PC-3 (cell line): ENCODE results near the gene KIF3A. TPM values are rescaled to one million over a fixed set of nuclear protein-coding genes. Genes with fewer than 3 reads are reported as not detected.

ENCODE experiments used
- ATAC-seq: fragments of 200-7000 bp; cut with Tn5 transposase; 2 replicates; pipeline ENCODE4 v1.9.1; 2020; ENCODE audit warnings: mild to moderate bottlenecking, moderate library complexity
- BruUV-seq: library from RNA; stranded (reverse); fragments of 400-500 nt; replicated peaks from 2 replicates; lab custom pipeline; 2021; lab: Mats Ljungman, UMichigan
- CTCF ChIA-PET: fragments of 300-600 bp; sonication (Branson Sonifier 250); formaldehyde crosslinking; loops from one replicate; lab custom pipeline; 2022; ENCODE audit warnings: antibody characterized with exemption; lab: Charles Lee
- POLR2A ChIA-PET: fragments of 300-600 bp; sonication (Branson Sonifier 250); formaldehyde crosslinking; loops from one replicate; lab custom pipeline; 2022; ENCODE audit warnings: antibody characterized with exemption; ENCODE audit not compliant: unreplicated experiment; lab: Charles Lee
- DNase-seq: peaks from one replicate; pipeline ENCODE4 v3.0.0-alpha.2; 2015
- H2AFZ ChIP-seq: fragments of 300-600 bp; sonication (generic); 2 replicates; pipeline ENCODE4 v1.6.0; 2016; ENCODE audit warnings: antibody characterized with exemption, low read length
- H3F3A ChIP-seq: fragments of 300-600 bp; sonication (generic); one replicate; pipeline ENCODE4 v1.6.0; 2017; ENCODE audit warnings: antibody characterized with exemption, low read length, control low read depth, mild to moderate bottlenecking; ENCODE audit not compliant: unreplicated experiment
- H3K27ac ChIP-seq: fragments of 300-600 bp; sonication (generic); 2 replicates; pipeline ENCODE4 v1.5.1; 2016; ENCODE audit warnings: mild to moderate bottlenecking, low read length
- H3K27me3 ChIP-seq: fragments of 300-600 bp; sonication (generic); 2 replicates; pipeline ENCODE4 v1.6.1; 2016; ENCODE audit warnings: low read length, mixed read lengths
- H3K36me3 ChIP-seq: fragments of 300-600 bp; sonication (generic); 2 replicates; pipeline ENCODE4 v1.6.1; 2016; ENCODE audit warnings: low read depth, mixed run types, low read length, mixed read lengths
- H3K4me1 ChIP-seq: fragments of 300-600 bp; sonication (generic); 2 replicates; pipeline ENCODE4 v1.5.1; 2016; ENCODE audit warnings: low read length; ENCODE audit not compliant: insufficient read depth
- H3K4me2 ChIP-seq: fragments of 300-600 bp; sonication (generic); 2 replicates; pipeline ENCODE4 v1.6.0; 2016; ENCODE audit warnings: low read length
- H3K4me3 ChIP-seq: fragments of 300-600 bp; sonication (generic); 2 replicates; pipeline ENCODE4 v1.5.1; 2016; ENCODE audit warnings: mild to moderate bottlenecking, low read length, mixed read lengths
- H3K79me2 ChIP-seq: fragments of 300-600 bp; sonication (generic); 2 replicates; pipeline ENCODE4 v1.6.1; 2017; ENCODE audit warnings: low read length, mixed read lengths
- H3K9ac ChIP-seq: fragments of 300-600 bp; sonication (generic); 2 replicates; pipeline ENCODE4 v1.6.0; 2016; ENCODE audit warnings: mild to moderate bottlenecking, low read length
- H3K9me2 ChIP-seq: fragments of 300-600 bp; sonication (generic); replicated peaks from 2 replicates; pipeline ENCODE4 v1.6.1; 2016; ENCODE audit warnings: mixed run types, low read length, mixed read lengths
- H3K9me3 ChIP-seq: fragments of 300-600 bp; sonication (generic); 2 replicates; pipeline ENCODE4 v1.6.1; 2016; ENCODE audit warnings: low read length, mixed read lengths
- H4K20me1 ChIP-seq: fragments of 300-600 bp; sonication (generic); 2 replicates; pipeline ENCODE4 v1.6.1; 2016; ENCODE audit warnings: low read length, mixed read lengths
- CTCF ChIP-seq: fragments of 300-600 bp; sonication (generic); conservative IDR thresholded peaks from 2 replicates; pipeline ENCODE4 v1.5.1; 2017; ENCODE audit warnings: antibody characterized with exemption, low read depth, mild to moderate bottlenecking, low read length
- EZH2 ChIP-seq: fragments of 300-600 bp; sonication (generic); IDR thresholded peaks from one replicate; pipeline ENCODE4 v1.6.1; 2017; ENCODE audit warnings: antibody characterized with exemption, mild to moderate bottlenecking, low read length; ENCODE audit not compliant: unreplicated experiment
- EZH2phosphoT487 ChIP-seq: fragments of 300-600 bp; sonication (generic); IDR thresholded peaks from 2 replicates; pipeline ENCODE4 v1.6.1; 2018; ENCODE audit warnings: mild to moderate bottlenecking, antibody characterized with exemption, low read length, borderline replicate concordance
- intact Hi-C: fragments of 100-400 bp; cut with micrococcal nuclease; formaldehyde crosslinking; loops from 2 replicates; pipeline ENCODE4 v1.9.0; 2023
- total RNA-seq: library from RNA; depleted of rRNA; stranded (reverse); fragments of >200 nt; gene quantifications from 2 replicates; pipeline ENCODE4 v1.2.3, GENCODE V29; 2014

The KIF3A gene
- total RNA-seq, 1 experiment from 2014 or later = 5.7 TPM

- Histone ChIP-seq H3K36me3 (no peaks in the 10 kb centered on the region), H3K9me3 (no peaks in the 10 kb centered on the region), H3K4me2 (no peak overlapping the region), H3F3A (no peaks in the 10 kb centered on the region), H3K27me3 (no peaks in the 10 kb centered on the region), H3K27ac (no peak overlapping the region), H3K79me2 (no peaks in the 10 kb centered on the region), H3K9me2 (no peaks in the 10 kb centered on the region), H3K4me1 (no peaks in the 10 kb centered on the region), H3K4me3 (no peak overlapping the region), H3K9ac (no peak overlapping the region), H4K20me1 (no peaks in the 10 kb centered on the region), H2AFZ (no peak overlapping the region)
- no peak for TF ChIP-seq CTCF
- no peak for TF ChIP-seq EZH2
- intact Hi-C loops = no loop called here
- no TSS peak for BruUV-seq
- ChIA-PET CTCF (no interaction called here), POLR2A (no interaction called here)
- ATAC-seq = no peak
- no peak for DNase-seq
Observed at GRCh38 chr5:132752581-132753125, 15.3 kb upstream of the KIF3A start.

GRCh38 chr5:132751971-132752580, 14.7 kb upstream of the KIF3A start:
- H3K27me3 ChIP-seq = no peaks in the 10 kb centered on the region
- no peaks in the 10 kb centered on the region for H3K9me3 ChIP-seq
- TF ChIP-seq EZH2 = no peak
- no peak for TF ChIP-seq CTCF
- no peak for TF ChIP-seq EZH2phosphoT487
- H3F3A ChIP-seq = no peaks in the 10 kb centered on the region
- intact Hi-C loops = no loop called here
- ChIA-PET CTCF (no interaction called here), POLR2A (no interaction called here)
- H3K4me1 ChIP-seq = no peaks in the 10 kb centered on the region
- no TSS peak for BruUV-seq
- no peaks in the 10 kb centered on the region for H3K79me2 ChIP-seq
- no peaks in the 10 kb centered on the region for H4K20me1 ChIP-seq
- H2AFZ ChIP-seq = no peak overlapping the region
- no peak overlapping the region for H3K27ac ChIP-seq
- no peak overlapping the region for H3K4me3 ChIP-seq
- H3K9me2 ChIP-seq = no peaks in the 10 kb centered on the region
- H3K36me3 ChIP-seq = no peaks in the 10 kb centered on the region
- no peak for DNase-seq
- no peak overlapping the region for H3K9ac ChIP-seq
- ATAC-seq = no peak
- no peak overlapping the region for H3K4me2 ChIP-seq

GRCh38 chr5:132751444-132751843, 14.1 kb upstream of the KIF3A start:
- no peaks in the 10 kb centered on the region for H3K27me3 ChIP-seq
- no peaks in the 10 kb centered on the region for H3K36me3 ChIP-seq
- no peak overlapping the region for H3K4me2 ChIP-seq
- no peaks in the 10 kb centered on the region for H3K9me2 ChIP-seq
- no TSS peak for BruUV-seq
- no peaks in the 10 kb centered on the region for H4K20me1 ChIP-seq
- no peak overlapping the region for H3K9ac ChIP-seq
- no peak overlapping the region for H2AFZ ChIP-seq
- H3K4me1 ChIP-seq = no peaks in the 10 kb centered on the region
- no peaks in the 10 kb centered on the region for H3K79me2 ChIP-seq
- intact Hi-C loops = no loop called here
- CTCF ChIA-PET = no interaction called here
- no peak overlapping the region for H3K27ac ChIP-seq
- H3K4me3 ChIP-seq = no peak overlapping the region
- H3K9me3 ChIP-seq = no peaks in the 10 kb centered on the region
- DNase-seq = no peak
- TF ChIP-seq CTCF = no peak
- TF ChIP-seq EZH2phosphoT487 = no peak
- TF ChIP-seq EZH2 = no peak
- POLR2A ChIA-PET = no interaction called here
- no peaks in the 10 kb centered on the region for H3F3A ChIP-seq
- ATAC-seq = no peak
